Fibroblast of skin of left quadriceps (primary cell): ENCODE results near the gene NTRK3.

Experiments
- DNase-seq, 2 experiments: peaks; one replicate each; pipeline ENCODE4 v3.0.0-alpha.2; 2013; ENCODE audit warnings: low read depth in 2 of 2

Gene NTRK3

GRCh38 chr15:87985451-87985850 is 271.1 kb downstream of the NTRK3 start:
- no peak for DNase-seq

GRCh38 chr15:87981969-87982368 is 274.6 kb downstream of the NTRK3 start:
- DNase-seq, result no peak

GRCh38 chr15:87977907-87978306 is 278.6 kb downstream of the NTRK3 start:
- no peak for DNase-seq

GRCh38 chr15:87976552-87976951 is 280.0 kb downstream of the NTRK3 start:
- DNase-seq, result no peak

GRCh38 chr15:87973501-87974215 is 282.9 kb downstream of the NTRK3 start:
- no peak for DNase-seq

GRCh38 chr15:87971076-87971475 is 285.5 kb downstream of the NTRK3 start:
- DNase-seq, result no peak

- no peak for DNase-seq
These were observed 288.6 kb downstream of the NTRK3 start for GRCh38 chr15:87967951-87968350.

GRCh38 chr15:87965304-87965703 is 291.2 kb downstream of the NTRK3 start:
- DNase-seq, result no peak

- no peak for DNase-seq
These were observed 294.1 kb downstream of the NTRK3 start for GRCh38 chr15:87962428-87962827.

- DNase-seq, result no peak
These were observed 294.6 kb downstream of the NTRK3 start for GRCh38 chr15:87961851-87962420.

- DNase-seq, result no peak
These were observed 296.9 kb downstream of the NTRK3 start for GRCh38 chr15:87959662-87960061.

- DNase-seq, result no peak
These were observed 297.5 kb downstream of the NTRK3 start for GRCh38 chr15:87959080-87959479.

GRCh38 chr15:87955284-87955909 is 301.1 kb downstream of the NTRK3 start:
- no peak for DNase-seq

- DNase-seq, result peak; percentile 47 to 52
These were observed 301.7 kb downstream of the NTRK3 start for GRCh38 chr15:87954793-87955192.

- no peak for DNase-seq
These were observed 303.7 kb downstream of the NTRK3 start for GRCh38 chr15:87952736-87953287.

GRCh38 chr15:87949575-87950223 is 306.8 kb downstream of the NTRK3 start:
- peak; percentile 45 to 55 for DNase-seq

GRCh38 chr15:87949151-87949574 is 307.4 kb downstream of the NTRK3 start:
- no peak for DNase-seq

- DNase-seq, result no peak
These were observed 309.0 kb downstream of the NTRK3 start for GRCh38 chr15:87947560-87947959.

GRCh38 chr15:87945246-87945645 is 311.3 kb downstream of the NTRK3 start:
- no peak for DNase-seq

- no peak for DNase-seq
These were observed 311.8 kb downstream of the NTRK3 start for GRCh38 chr15:87944691-87945090.

GRCh38 chr15:87944050-87944449 is 312.5 kb downstream of the NTRK3 start:
- DNase-seq, result peak; percentile 87 to 88

GRCh38 chr15:87943626-87944025 is 312.9 kb downstream of the NTRK3 start:
- no peak for DNase-seq
